SK-N-MC (cell line): ENCODE data around the gene NEGR1.

Experiments used
- EZH2 ChIP-seq: fragments of 200-600 bp; sonication (generic); IDR thresholded peaks from one replicate; pipeline ENCODE4 v1.6.1; 2017; ENCODE audit warnings: antibody characterized with exemption
- POLR2AphosphoS5 ChIP-seq: IDR thresholded peaks from 2 replicates; pipeline ENCODE4 v1.6.1; 2012; ENCODE audit warnings: mild to moderate bottlenecking, low read depth, low read length, borderline replicate concordance

DNA sequence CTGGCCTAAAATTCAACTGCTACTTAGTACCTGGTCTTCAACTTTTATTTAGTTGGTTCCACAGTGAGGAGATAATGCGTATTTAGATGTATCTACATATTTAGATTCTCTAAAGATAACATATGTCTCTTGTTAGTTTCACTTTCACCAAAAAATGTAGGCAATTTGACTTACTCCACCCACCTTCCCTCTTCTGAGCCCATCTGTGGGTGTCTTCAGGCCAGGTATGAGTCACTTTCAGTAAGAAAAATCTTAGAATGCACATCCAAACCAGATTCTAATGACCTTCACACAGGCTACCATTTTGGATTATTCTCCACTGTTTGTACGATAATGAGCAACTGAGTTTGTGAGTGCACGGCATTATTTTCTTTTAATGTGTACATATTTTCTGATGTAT is 501.7 kb downstream of the NEGR1 start:
- TF ChIP-seq EZH2 (no peak), POLR2AphosphoS5 (no peak)
